ENCODE measurements around the gene TDG.

DNA sequence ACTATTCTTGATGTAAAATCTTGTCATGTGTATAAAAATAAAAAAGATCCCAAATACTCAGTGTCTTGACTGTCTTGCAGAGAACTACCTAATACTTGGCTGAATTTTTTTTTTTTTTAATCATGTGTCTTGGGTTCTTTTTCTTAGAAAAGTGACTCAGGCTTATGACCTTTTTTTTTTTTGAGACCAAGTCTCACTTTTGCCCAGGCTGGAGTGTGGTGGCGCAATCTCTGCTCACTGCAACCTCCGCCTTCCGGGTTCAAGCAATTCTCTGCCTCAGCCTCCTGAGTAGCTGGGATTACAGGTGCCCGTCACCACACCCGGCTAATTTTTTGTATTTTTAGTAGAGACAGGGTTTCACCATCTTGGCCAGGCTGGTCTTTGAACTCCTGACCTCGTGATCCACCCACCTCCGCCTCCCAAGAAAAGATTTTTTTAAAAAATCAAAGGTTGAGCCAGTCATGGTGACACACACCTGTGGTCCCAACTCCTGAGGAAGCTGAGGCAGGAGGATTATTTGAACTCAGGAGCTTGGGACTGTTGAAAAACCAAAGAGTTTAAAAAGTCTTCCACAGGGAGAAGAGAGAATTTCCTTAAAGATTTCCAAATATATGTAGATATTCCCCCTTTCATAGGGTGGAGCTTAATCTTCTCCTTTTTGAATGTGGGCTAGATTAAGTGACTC is 17.7 kb upstream of the TDG start:
- TF ChIP-seq CTCF (IDR thresholded peaks at IDR 0.05) (no peak), POLR2A (IDR thresholded peaks at IDR 0.05) (no peak)
